ENCODE data around the gene DDA1.

- TF ChIP-seq, protein P1, sequence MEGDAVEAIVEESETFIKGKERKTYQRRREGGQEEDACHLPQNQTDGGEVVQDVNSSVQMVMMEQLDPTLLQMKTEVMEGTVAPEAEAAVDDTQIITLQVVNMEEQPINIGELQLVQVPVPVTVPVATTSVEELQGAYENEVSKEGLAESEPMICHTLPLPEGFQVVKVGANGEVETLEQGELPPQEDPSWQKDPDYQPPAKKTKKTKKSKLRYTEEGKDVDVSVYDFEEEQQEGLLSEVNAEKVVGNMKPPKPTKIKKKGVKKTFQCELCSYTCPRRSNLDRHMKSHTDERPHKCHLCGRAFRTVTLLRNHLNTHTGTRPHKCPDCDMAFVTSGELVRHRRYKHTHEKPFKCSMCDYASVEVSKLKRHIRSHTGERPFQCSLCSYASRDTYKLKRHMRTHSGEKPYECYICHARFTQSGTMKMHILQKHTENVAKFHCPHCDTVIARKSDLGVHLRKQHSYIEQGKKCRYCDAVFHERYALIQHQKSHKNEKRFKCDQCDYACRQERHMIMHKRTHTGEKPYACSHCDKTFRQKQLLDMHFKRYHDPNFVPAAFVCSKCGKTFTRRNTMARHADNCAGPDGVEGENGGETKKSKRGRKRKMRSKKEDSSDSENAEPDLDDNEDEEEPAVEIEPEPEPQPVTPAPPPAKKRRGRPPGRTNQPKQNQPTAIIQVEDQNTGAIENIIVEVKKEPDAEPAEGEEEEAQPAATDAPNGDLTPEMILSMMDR (IDR thresholded peaks at IDR 0.05; ENCODE audit: insufficient read depth, low read length): no peak
- no peak for TF ChIP-seq SPI1 (IDR thresholded peaks at IDR 0.05; ENCODE audit: borderline replicate concordance, low read depth)
- no peak for TF ChIP-seq POLR2AphosphoS5 (IDR thresholded peaks at IDR 0.05; ENCODE audit: low read depth)
- no peak for TF ChIP-seq REST (IDR thresholded peaks at IDR 0.05; ENCODE audit: insufficient replicate concordance, low read depth)
- TF ChIP-seq GABPA (IDR thresholded peaks at IDR 0.05; ENCODE audit: low read depth): no peak
Measured at GRCh38 chr19:17327068-17327653, 17.8 kb downstream of the DDA1 start.

All from HL-60 (cell line).